ENCODE results near the gene FOXC1. TPM values are rescaled to one million over a fixed set of nuclear protein-coding genes. Genes with fewer than 3 reads are reported as not detected.

Gene FOXC1
- total RNA-seq, 2 donors from 2014 or later, result 13.5 to 23.6 TPM

GRCh38 chr6:1609041-1609647, 571 bp upstream of the FOXC1 start:
- Histone ChIP-seq H3K27ac (peak overlapping the region; percentile 84 to 92), H3K4me3 (peak overlapping the region; percentile 65 to 67), H3K4me1 (peaks cover 0 to 20% of the 10 kb centered on the region in 2 donors), H3K9me3 (no peaks in the 10 kb centered on the region), H3K36me3 (no peaks in the 10 kb centered on the region), H3K27me3 (peaks cover 21 to 24% of the 10 kb centered on the region in 2 donors)
- TF ChIP-seq CTCF (IDR thresholded peaks at IDR 0.05), result no peak
- DNase-seq (ENCODE audit: low spot score), result no peak

DNA sequence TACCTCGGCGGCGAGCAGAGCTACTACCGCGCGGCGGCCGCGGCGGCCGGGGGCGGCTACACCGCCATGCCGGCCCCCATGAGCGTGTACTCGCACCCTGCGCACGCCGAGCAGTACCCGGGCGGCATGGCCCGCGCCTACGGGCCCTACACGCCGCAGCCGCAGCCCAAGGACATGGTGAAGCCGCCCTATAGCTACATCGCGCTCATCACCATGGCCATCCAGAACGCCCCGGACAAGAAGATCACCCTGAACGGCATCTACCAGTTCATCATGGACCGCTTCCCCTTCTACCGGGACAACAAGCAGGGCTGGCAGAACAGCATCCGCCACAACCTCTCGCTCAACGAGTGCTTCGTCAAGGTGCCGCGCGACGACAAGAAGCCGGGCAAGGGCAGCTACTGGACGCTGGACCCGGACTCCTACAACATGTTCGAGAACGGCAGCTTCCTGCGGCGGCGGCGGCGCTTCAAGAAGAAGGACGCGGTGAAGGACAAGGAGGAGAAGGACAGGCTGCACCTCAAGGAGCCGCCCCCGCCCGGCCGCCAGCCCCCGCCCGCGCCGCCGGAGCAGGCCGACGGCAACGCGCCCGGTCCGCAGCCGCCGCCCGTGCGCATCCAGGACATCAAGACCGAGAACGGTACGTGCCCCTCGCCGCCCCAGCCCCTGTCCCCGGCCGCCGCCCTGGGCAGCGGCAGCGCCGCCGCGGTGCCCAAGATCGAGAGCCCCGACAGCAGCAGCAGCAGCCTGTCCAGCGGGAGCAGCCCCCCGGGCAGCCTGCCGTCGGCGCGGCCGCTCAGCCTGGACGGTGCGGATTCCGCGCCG, 994 bp downstream of the FOXC1 start:
- H3K27me3 ChIP-seq, result peaks cover 14 to 18% of the 10 kb centered on the region in 2 donors
- peak overlapping the region; percentile 88 to 92 for H3K27ac ChIP-seq
- H3K36me3 ChIP-seq, result no peaks in the 10 kb centered on the region
- no peak for TF ChIP-seq CTCF (IDR thresholded peaks at IDR 0.05)
- H3K4me1 ChIP-seq, result peaks cover 0 to 8% of the 10 kb centered on the region in 2 donors
- no peak for DNase-seq (ENCODE audit: low spot score)
- H3K9me3 ChIP-seq, result no peaks in the 10 kb centered on the region
- peak overlapping the region; percentile 65 to 67 for H3K4me3 ChIP-seq

DNA sequence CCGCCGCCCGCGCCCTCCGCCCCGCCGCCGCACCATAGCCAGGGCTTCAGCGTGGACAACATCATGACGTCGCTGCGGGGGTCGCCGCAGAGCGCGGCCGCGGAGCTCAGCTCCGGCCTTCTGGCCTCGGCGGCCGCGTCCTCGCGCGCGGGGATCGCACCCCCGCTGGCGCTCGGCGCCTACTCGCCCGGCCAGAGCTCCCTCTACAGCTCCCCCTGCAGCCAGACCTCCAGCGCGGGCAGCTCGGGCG, 1.5 kb downstream of the FOXC1 start:
- no peak for DNase-seq (ENCODE audit: low spot score)
- Histone ChIP-seq H3K9me3 (no peaks in the 10 kb centered on the region), H3K4me3 (peak overlapping the region; percentile 65 to 67), H3K36me3 (no peaks in the 10 kb centered on the region), H3K4me1 (peaks cover 0 to 8% of the 10 kb centered on the region in 2 donors), H3K27ac (peak overlapping the region; percentile 88 to 92), H3K27me3 (peaks cover 14 to 18% of the 10 kb centered on the region in 2 donors)
- peak in 1 of 2 donors; percentile 11 for TF ChIP-seq CTCF (IDR thresholded peaks at IDR 0.05)

DNA sequence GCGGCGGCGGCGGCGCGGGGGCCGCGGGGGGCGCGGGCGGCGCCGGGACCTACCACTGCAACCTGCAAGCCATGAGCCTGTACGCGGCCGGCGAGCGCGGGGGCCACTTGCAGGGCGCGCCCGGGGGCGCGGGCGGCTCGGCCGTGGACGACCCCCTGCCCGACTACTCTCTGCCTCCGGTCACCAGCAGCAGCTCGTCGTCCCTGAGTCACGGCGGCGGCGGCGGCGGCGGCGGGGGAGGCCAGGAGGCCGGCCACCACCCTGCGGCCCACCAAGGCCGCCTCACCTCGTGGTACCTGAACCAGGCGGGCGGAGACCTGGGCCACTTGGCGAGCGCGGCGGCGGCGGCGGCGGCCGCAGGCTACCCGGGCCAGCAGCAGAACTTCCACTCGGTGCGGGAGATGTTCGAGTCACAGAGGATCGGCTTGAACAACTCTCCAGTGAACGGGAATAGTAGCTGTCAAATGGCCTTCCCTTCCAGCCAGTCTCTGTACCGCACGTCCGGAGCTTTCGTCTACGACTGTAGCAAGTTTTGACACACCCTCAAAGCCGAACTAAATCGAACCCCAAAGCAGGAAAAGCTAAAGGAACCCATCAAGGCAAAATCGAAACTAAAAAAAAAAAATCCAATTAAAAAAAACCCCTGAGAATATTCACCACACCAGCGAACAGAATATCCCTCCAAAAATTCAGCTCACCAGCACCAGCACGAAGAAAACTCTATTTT, 2.0 kb downstream of the FOXC1 start:
- Histone ChIP-seq H3K4me3 (peak overlapping the region; percentile 65 to 67), H3K9me3 (no peaks in the 10 kb centered on the region), H3K27ac (peak overlapping the region; percentile 74 to 83), H3K4me1 (peaks cover 0 to 8% of the 10 kb centered on the region in 2 donors), H3K27me3 (peaks cover 14 to 17% of the 10 kb centered on the region in 2 donors), H3K36me3 (no peaks in the 10 kb centered on the region)
- no peak for TF ChIP-seq CTCF (IDR thresholded peaks at IDR 0.05)
- DNase-seq (ENCODE audit: low spot score), result no peak

GRCh38 chr6:1612299-1612973, 2.7 kb downstream of the FOXC1 start:
- Histone ChIP-seq H3K4me3 (peak overlapping the region; percentile 65 to 67), H3K36me3 (no peaks in the 10 kb centered on the region), H3K9me3 (no peaks in the 10 kb centered on the region), H3K27ac (peak overlapping the region; percentile 74 to 83), H3K27me3 (peaks cover 14% of the 10 kb centered on the region in 2 donors), H3K4me1 (peaks cover 0 to 8% of the 10 kb centered on the region in 2 donors)
- DNase-seq (ENCODE audit: low spot score), result no peak
- no peak for TF ChIP-seq CTCF (IDR thresholded peaks at IDR 0.05)
